Astrocyte of the spinal cord (primary cell): Measurements from ENCODE around the gene VAV2.
A peak's percentile ranks its signal among the peaks of the same experiment; 100 is the strongest.

Experiments
- DNase-seq: peaks from one replicate; pipeline ENCODE4 v3.0.0; 2011; ENCODE audit warnings: low read depth, low spot score
- H3K4me3 ChIP-seq: 2 replicates; pipeline ENCODE4 v1.5.1; 2011; ENCODE audit warnings: low read depth, mild to moderate bottlenecking, low read length, moderate library complexity
- in situ Hi-C: cut with HindIII; loops from 2 replicates; pipeline ENCODE4 v1.10.0; 2017; ENCODE audit warnings: low sequenced_read_pairs
- TF ChIP-seq, protein P1 (sequence below): IDR thresholded peaks from 2 replicates; pipeline ENCODE4 v1.5.1; 2012; ENCODE audit warnings: low read depth, mild to moderate bottlenecking, low read length, inconsistent platforms

VAV2 gene

DNA sequence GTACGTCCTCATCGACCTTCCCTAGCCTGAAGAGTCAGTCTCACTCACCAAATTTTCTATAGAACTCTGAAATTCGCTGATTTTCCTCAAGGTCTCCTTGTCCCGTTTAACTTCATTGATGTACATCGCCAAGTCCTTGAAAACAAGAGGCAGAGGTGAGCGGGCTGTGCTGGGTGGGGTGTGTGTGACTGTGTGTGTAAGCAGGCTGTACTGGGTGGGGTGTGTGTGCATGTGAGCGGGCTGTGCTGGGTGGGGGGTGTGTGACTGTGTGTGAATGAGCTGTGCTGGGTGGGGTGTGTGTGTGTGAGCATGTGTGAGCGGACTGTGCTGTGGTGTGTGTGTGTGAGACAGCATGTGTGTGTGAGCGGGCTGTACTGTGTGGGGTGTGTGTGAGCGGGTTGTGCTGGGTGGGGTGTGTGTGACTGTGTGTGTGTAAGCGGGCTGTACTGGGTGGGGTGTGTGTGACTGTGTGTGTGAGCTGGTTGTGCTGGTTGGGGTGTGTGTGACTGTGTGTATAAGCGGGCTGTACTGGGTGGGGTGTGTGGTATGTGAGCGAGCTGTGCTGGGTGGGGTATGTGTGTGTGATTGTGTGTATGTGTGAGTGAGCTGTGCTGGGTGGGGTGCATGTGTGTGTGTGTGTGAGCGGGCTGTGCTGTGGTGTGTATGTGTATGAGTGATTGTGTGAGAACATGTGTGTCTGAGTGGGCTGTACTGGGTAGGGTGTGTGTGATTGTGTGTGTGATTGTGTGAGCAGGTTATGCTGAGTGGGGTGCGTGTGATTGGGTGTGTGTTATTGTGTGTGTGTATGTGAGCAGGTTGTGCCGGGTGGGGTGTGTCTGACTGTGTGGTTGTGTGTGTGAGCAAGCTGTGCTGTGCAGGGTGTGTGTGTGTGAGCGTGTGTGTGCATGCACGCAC lies 200.1 kb downstream of the VAV2 start:
- in situ Hi-C loops, result loop anchor here (25.0 kb wide), 1 partner anchor 220 kb away; no protein-coding TSS in a partner anchor
- DNase-seq, result no peak
- TF ChIP-seq, protein P1, sequence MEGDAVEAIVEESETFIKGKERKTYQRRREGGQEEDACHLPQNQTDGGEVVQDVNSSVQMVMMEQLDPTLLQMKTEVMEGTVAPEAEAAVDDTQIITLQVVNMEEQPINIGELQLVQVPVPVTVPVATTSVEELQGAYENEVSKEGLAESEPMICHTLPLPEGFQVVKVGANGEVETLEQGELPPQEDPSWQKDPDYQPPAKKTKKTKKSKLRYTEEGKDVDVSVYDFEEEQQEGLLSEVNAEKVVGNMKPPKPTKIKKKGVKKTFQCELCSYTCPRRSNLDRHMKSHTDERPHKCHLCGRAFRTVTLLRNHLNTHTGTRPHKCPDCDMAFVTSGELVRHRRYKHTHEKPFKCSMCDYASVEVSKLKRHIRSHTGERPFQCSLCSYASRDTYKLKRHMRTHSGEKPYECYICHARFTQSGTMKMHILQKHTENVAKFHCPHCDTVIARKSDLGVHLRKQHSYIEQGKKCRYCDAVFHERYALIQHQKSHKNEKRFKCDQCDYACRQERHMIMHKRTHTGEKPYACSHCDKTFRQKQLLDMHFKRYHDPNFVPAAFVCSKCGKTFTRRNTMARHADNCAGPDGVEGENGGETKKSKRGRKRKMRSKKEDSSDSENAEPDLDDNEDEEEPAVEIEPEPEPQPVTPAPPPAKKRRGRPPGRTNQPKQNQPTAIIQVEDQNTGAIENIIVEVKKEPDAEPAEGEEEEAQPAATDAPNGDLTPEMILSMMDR, result no peak
- H3K4me3 ChIP-seq, result no peak overlapping the region

DNA sequence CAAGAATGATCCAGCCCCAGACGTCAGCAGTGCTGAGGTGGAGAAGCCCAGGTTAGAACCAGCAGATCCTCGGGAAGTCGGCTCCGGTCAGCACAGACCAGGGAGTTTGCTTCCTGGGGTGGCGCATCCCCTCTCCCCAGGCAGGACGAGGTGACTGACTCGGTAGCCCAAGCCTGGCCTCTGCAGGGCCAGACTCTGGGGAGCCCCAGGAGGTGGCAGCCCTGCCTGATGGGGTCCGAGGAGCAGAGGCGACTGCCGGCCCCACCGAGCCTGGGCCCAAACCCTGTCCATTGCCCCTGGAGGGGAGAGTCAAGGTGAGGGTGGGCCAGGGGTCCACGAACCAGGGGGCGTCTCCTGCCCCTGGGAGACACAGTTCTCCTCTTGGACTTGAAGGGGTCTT lies 201.1 kb downstream of the VAV2 start:
- TF ChIP-seq, protein P1, result no peak
- in situ Hi-C loops, result loop anchor here (25.0 kb wide), 1 partner anchor 221 kb away; no protein-coding TSS in a partner anchor
- no peak for DNase-seq
- no peak overlapping the region for H3K4me3 ChIP-seq

DNA sequence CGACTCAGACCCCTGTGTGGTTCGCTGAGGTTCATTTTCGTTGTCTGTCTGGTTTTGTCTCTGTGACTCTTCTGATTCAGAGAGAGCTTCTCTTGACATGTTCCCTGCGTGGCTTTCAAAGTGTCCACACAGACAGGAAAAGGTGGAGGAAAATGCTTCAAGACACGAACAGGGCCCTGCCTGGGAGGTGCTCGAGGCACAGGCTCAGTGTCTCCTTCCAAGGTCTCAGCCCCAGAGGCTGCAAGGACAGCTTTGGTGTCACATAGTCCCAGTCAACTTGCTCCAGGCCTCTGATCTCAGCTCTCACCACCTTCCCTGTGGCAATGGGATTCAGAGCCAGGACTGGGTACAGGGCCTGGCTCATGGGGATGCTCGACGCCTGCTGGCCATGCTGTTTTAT lies 202.3 kb downstream of the VAV2 start:
- DNase-seq, result no peak
- no peak overlapping the region for H3K4me3 ChIP-seq
- TF ChIP-seq, protein P1, result no peak
- in situ Hi-C loops, result loop anchor here (25.0 kb wide), 1 partner anchor 223 kb away; no protein-coding TSS in a partner anchor

DNA sequence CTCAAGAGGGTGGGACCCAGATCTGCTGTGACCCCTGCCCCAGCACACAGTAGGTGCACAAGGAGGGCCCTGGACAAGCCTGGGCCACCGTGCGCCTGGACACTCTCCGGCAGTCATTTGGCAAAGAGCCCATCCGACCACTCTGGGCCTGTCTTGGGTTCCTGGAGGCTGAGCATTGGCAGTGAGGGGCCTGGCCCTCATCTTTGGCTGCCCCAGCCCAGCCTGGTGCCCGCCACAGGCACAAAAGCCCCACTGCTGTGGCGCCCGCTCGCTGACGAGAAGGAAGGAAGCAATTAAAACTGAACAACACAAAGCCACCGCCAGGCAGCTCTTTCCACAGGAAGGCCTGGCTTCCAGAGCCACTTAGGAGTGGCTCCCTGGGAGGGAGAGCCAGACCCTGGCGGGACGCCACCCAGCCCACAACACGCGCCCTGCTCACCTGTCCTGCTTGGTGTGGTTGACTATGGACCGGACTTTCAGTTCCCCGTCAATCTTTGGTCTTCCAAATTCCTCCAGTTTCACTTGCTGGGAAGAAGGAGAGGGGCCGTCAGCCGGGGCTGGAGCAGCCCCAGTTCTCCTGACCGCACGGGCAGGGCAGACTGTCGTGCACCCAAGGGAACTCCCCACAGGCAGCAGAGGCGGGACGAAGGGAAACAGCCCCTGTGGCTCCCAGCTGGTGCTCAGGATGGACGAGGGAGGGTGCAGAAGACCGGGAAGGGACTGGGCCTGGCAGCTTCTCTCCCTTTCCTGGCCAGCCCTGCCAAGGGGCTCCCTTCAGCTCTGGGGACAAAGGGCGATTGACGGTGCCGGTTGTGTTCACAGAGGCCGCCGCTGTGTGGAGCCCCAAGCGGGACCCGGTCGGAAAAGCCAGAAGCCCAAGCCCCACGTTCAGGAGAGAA lies 203.1 kb downstream of the VAV2 start:
- TF ChIP-seq, protein P1, result no peak
- H3K4me3 ChIP-seq, result no peak overlapping the region
- DNase-seq, result no peak
- in situ Hi-C loops, result loop anchor here (25.0 kb wide), 1 partner anchor 223 kb away; no protein-coding TSS in a partner anchor

DNA sequence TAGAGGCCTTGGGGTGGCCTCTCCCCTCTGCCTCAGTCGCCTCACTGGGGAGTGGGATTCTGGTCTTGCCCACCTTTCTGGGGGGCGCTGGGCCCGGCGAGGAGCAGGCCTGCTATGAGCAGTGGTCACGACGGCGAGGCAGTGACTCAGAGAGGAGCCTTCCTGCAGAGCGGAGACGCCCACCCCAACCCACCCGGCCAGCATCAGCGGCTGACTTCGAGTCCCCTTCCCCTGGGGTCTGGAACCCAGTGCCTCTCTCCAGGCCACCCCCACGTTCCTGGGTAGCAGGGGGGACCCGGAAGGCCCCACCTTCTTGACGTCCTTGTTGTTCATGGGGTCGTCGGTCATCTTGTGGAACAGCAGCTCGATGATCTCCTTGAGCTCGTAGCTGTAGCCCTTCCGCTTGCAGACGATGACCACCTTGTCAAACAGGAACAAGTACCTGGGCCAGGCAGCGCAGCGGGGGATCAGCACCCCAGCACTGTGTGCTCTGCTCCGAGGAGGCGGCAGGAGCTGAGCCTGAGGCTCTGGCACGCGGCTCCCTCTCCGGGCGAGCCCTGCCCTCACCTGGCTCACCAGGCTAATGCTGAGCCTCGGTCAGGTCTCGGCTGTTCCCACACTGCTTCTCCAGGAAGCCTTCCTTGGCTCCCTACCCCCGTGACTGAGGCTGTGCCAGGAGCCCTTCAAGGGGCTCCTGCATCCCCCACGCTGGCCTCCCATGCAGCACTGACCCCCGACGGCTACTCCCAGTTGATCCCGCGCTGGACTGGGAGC lies 203.9 kb downstream of the VAV2 start:
- DNase-seq, result no peak
- no peak overlapping the region for H3K4me3 ChIP-seq
- TF ChIP-seq, protein P1, result no peak
- in situ Hi-C loops, result loop anchor here (25.0 kb wide), 1 partner anchor 224 kb away; no protein-coding TSS in a partner anchor

DNA sequence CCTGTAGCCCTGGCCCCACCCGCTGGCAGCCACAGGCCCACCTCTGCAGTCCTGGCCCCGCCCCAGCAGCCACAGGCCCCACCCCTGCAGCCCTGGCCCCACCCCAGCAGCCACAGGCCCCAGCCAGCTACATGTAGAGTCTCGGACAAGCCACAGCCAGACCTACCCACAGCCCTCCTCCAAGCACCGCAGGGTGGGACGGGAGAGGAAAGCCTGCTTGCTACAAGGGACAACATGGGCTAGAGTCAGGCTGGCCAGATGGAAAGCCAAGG lies 204.4 kb downstream of the VAV2 start:
- in situ Hi-C loops, result loop anchor here (25.0 kb wide), 1 partner anchor 225 kb away; no protein-coding TSS in a partner anchor

More for the DNA sequence above, 204.4 kb downstream of the VAV2 start:
- no peak overlapping the region for H3K4me3 ChIP-seq
- DNase-seq, result peak; percentile 36
- TF ChIP-seq, protein P1, result no peak
